Raji (cell line): ENCODE data around the gene SORCS1.

Source experiments
- POLR2A ChIP-seq: IDR thresholded peaks from 2 replicates; pipeline ENCODE4 v1.6.1; 2011; ENCODE audit warnings: low read depth, low read length, control low read depth; ENCODE audit not compliant: insufficient read depth

The SORCS1 gene

GRCh38 chr10:106765928-106766327, 398.6 kb downstream of the SORCS1 start:
- TF ChIP-seq POLR2A, result no peak

GRCh38 chr10:106765241-106765754, 399.2 kb downstream of the SORCS1 start:
- TF ChIP-seq POLR2A, result no peak

- no peak for TF ChIP-seq POLR2A
Measured at GRCh38 chr10:106764360-106764759, 400.1 kb downstream of the SORCS1 start.

GRCh38 chr10:106761906-106762305, 402.6 kb downstream of the SORCS1 start:
- no peak for TF ChIP-seq POLR2A

- TF ChIP-seq POLR2A, result no peak
Measured at GRCh38 chr10:106757521-106757920, 407.0 kb downstream of the SORCS1 start.

- TF ChIP-seq POLR2A, result no peak
Measured at GRCh38 chr10:106751091-106751490, 413.4 kb downstream of the SORCS1 start.

- TF ChIP-seq POLR2A, result no peak
Measured at GRCh38 chr10:106746868-106747267, 417.6 kb downstream of the SORCS1 start.

- no peak for TF ChIP-seq POLR2A
Measured at GRCh38 chr10:106741006-106741530, 423.4 kb downstream of the SORCS1 start.

GRCh38 chr10:106740071-106740470, 424.4 kb downstream of the SORCS1 start:
- no peak for TF ChIP-seq POLR2A

GRCh38 chr10:106734220-106734619, 430.3 kb downstream of the SORCS1 start:
- no peak for TF ChIP-seq POLR2A

- no peak for TF ChIP-seq POLR2A
Measured at GRCh38 chr10:106728232-106728631, 436.3 kb downstream of the SORCS1 start.

- TF ChIP-seq POLR2A, result no peak
Measured at GRCh38 chr10:106727170-106727569, 437.3 kb downstream of the SORCS1 start.

GRCh38 chr10:106722524-106722923, 442.0 kb downstream of the SORCS1 start:
- TF ChIP-seq POLR2A, result no peak

GRCh38 chr10:106720683-106721082, 443.8 kb downstream of the SORCS1 start:
- no peak for TF ChIP-seq POLR2A

GRCh38 chr10:106716381-106716780, 448.1 kb downstream of the SORCS1 start:
- no peak for TF ChIP-seq POLR2A

- no peak for TF ChIP-seq POLR2A
Measured at GRCh38 chr10:106714734-106715555, 449.6 kb downstream of the SORCS1 start.

GRCh38 chr10:106713846-106714245, 450.7 kb downstream of the SORCS1 start:
- TF ChIP-seq POLR2A, result no peak

GRCh38 chr10:106712988-106713387, 451.5 kb downstream of the SORCS1 start:
- TF ChIP-seq POLR2A, result no peak
